Measurements from ENCODE around the gene CDCA4.

Gene CDCA4

GRCh38 chr14:104989236-104989950 lies 31.5 kb downstream of the CDCA4 start:
- DNase-seq (ENCODE audit: low spot score), result no peak

GRCh38 chr14:104986487-104987164 lies 34.3 kb downstream of the CDCA4 start:
- no peak for DNase-seq (ENCODE audit: low spot score)

- peak; percentile 93 for DNase-seq (ENCODE audit: low spot score)
These were observed 35.0 kb downstream of the CDCA4 start, which contains the start of gene CLBA1 for GRCh38 chr14:104985675-104986486. CLBA1 (plus strand) TSS chr14:104985788; CDS start chr14:104986432, 644 bp downstream.

- no peak for DNase-seq (ENCODE audit: low spot score)
These were observed 36.6 kb downstream of the CDCA4 start for GRCh38 chr14:104984056-104984894.

GRCh38 chr14:104983231-104983721 lies 37.6 kb downstream of the CDCA4 start:
- no peak for DNase-seq (ENCODE audit: low spot score)

GRCh38 chr14:104982548-104983230 lies 38.2 kb downstream of the CDCA4 start:
- DNase-seq (ENCODE audit: low spot score), result no peak

GRCh38 chr14:104981699-104982541 lies 39.0 kb downstream of the CDCA4 start:
- no peak for DNase-seq (ENCODE audit: low spot score)

- no peak for DNase-seq (ENCODE audit: low spot score)
These were observed 40.0 kb downstream of the CDCA4 start for GRCh38 chr14:104980611-104981531.

- peak; percentile 92 for DNase-seq (ENCODE audit: low spot score)
These were observed 40.9 kb downstream of the CDCA4 start for GRCh38 chr14:104979758-104980610.

GRCh38 chr14:104978746-104979691 lies 41.9 kb downstream of the CDCA4 start:
- DNase-seq (ENCODE audit: low spot score), result no peak

- peak; percentile 86 for DNase-seq (ENCODE audit: low spot score)
These were observed 42.9 kb downstream of the CDCA4 start, which contains the start of gene AHNAK2 for GRCh38 chr14:104977681-104978653. AHNAK2 (minus strand) TSS chr14:104978374; CDS start chr14:104978237, 137 bp downstream.

- DNase-seq (ENCODE audit: low spot score), result peak; percentile 50
These were observed 43.7 kb downstream of the CDCA4 start for GRCh38 chr14:104977008-104977680.

GRCh38 chr14:104976198-104977007 lies 44.5 kb downstream of the CDCA4 start:
- DNase-seq (ENCODE audit: low spot score), result peak; percentile 92
